VCaP (cell line): ENCODE results near the gene ADIPOR2.

ENCODE experiments used
- H3K27ac ChIP-seq: fragments of 450-650 bp; 2 replicates; pipeline ENCODE4 v1.5.1; 2017
- TF ChIP-seq, protein P1 (sequence below): fragments of 450-650 bp; conservative IDR thresholded peaks from 2 replicates; pipeline ENCODE4 v1.5.1; 2017; ENCODE audit warnings: mild to moderate bottlenecking, moderate library complexity

ADIPOR2 gene

GRCh38 chr12:1836241-1836803 lies 145.5 kb downstream of the ADIPOR2 start:
- TF ChIP-seq, protein P1, sequence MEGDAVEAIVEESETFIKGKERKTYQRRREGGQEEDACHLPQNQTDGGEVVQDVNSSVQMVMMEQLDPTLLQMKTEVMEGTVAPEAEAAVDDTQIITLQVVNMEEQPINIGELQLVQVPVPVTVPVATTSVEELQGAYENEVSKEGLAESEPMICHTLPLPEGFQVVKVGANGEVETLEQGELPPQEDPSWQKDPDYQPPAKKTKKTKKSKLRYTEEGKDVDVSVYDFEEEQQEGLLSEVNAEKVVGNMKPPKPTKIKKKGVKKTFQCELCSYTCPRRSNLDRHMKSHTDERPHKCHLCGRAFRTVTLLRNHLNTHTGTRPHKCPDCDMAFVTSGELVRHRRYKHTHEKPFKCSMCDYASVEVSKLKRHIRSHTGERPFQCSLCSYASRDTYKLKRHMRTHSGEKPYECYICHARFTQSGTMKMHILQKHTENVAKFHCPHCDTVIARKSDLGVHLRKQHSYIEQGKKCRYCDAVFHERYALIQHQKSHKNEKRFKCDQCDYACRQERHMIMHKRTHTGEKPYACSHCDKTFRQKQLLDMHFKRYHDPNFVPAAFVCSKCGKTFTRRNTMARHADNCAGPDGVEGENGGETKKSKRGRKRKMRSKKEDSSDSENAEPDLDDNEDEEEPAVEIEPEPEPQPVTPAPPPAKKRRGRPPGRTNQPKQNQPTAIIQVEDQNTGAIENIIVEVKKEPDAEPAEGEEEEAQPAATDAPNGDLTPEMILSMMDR, result no peak

GRCh38 chr12:1836854-1837421 lies 146.1 kb downstream of the ADIPOR2 start:
- TF ChIP-seq, protein P1, result no peak
- peak overlapping the region; percentile 70 for H3K27ac ChIP-seq

More at GRCh38 chr12:1836241-1836803, 145.5 kb downstream of the ADIPOR2 start:
- H3K27ac ChIP-seq, result peak overlapping the region; percentile 70

- TF ChIP-seq, protein P1, result no peak
- peak overlapping the region; percentile 70 for H3K27ac ChIP-seq
Measured at GRCh38 chr12:1837541-1838204, 146.8 kb downstream of the ADIPOR2 start.
